Stomach (tissue), 4 donors: Measurements from ENCODE around the gene MYL7.

Experiments used
- POLR2A ChIP-seq, 4 donors: fragments of 450-650 bp; IDR thresholded peaks; one replicate each; pipeline ENCODE4 v1.6.1; 2016; ENCODE audit warnings: antibody characterized with exemption in 4 of 4, control low read depth in 2 of 4, mild to moderate bottlenecking in 1 of 4, moderate library complexity in 1 of 4
- TF ChIP-seq, protein P1 (sequence below), 7 experiments: fragments of 450-650 bp in 4 of 7; fragments of 200-600 bp in 3 of 7; sonication (generic) in 3 of 7; IDR thresholded peaks; one replicate each; pipeline ENCODE4 v1.5.1; 2016 to 2019; ENCODE audit warnings: antibody characterized with exemption in 7 of 7, control low read depth in 2 of 7, mild to moderate bottlenecking in 1 of 7

DNA sequence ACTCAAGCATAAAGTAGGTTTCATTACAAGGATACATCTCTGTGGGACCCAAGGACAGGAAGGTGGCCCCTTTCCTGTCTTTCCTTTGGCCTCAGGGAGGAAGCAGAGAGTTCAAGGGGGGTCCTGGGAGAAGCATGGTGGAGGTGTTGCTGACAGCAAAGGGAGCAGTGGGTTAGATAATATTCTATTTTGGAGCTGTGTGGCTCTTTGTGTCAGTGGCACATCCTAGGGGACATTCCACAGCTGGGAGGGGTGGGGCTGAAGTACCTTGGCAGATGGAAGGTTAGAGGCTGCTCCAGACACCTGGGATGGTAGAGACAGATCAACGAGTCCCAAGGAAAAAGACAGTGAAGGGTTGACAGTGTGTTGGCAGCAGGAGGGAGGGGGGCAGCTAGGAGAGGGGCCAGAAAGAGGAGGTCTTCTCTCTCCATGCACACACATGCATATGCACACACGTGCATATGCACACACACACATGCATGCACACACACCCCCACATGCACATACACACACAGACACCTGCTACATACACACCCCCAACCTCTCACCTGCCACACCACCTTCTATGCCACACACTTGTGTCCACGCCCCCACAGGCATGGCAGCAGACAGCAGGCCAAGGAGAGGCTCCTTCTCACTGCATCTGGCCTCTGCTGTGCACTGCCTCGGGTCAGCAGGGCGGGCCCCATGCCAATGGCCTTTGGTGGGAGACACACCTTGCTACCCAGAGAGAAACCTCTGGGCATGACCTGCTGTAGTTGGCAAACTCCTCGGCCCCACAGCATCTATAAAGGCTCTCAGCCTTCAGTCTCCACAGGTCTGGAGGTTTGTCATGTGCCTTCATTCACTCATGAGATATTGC is 12.2 kb downstream of the MYL7 start:
- TF ChIP-seq, protein P1, sequence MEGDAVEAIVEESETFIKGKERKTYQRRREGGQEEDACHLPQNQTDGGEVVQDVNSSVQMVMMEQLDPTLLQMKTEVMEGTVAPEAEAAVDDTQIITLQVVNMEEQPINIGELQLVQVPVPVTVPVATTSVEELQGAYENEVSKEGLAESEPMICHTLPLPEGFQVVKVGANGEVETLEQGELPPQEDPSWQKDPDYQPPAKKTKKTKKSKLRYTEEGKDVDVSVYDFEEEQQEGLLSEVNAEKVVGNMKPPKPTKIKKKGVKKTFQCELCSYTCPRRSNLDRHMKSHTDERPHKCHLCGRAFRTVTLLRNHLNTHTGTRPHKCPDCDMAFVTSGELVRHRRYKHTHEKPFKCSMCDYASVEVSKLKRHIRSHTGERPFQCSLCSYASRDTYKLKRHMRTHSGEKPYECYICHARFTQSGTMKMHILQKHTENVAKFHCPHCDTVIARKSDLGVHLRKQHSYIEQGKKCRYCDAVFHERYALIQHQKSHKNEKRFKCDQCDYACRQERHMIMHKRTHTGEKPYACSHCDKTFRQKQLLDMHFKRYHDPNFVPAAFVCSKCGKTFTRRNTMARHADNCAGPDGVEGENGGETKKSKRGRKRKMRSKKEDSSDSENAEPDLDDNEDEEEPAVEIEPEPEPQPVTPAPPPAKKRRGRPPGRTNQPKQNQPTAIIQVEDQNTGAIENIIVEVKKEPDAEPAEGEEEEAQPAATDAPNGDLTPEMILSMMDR (IDR thresholded peaks at IDR 0.05) = no peak
- TF ChIP-seq POLR2A (IDR thresholded peaks at IDR 0.05) = no peak
